GM21619 (cell line): ENCODE measurements around the gene ATP6V1A.

Experiments
- ATAC-seq: cut with Tn5 transposase; IDR thresholded peaks from one replicate; pipeline ENCODE4 v1.9.1; 2021; ENCODE audit not compliant: unreplicated experiment

Gene ATP6V1A

DNA sequence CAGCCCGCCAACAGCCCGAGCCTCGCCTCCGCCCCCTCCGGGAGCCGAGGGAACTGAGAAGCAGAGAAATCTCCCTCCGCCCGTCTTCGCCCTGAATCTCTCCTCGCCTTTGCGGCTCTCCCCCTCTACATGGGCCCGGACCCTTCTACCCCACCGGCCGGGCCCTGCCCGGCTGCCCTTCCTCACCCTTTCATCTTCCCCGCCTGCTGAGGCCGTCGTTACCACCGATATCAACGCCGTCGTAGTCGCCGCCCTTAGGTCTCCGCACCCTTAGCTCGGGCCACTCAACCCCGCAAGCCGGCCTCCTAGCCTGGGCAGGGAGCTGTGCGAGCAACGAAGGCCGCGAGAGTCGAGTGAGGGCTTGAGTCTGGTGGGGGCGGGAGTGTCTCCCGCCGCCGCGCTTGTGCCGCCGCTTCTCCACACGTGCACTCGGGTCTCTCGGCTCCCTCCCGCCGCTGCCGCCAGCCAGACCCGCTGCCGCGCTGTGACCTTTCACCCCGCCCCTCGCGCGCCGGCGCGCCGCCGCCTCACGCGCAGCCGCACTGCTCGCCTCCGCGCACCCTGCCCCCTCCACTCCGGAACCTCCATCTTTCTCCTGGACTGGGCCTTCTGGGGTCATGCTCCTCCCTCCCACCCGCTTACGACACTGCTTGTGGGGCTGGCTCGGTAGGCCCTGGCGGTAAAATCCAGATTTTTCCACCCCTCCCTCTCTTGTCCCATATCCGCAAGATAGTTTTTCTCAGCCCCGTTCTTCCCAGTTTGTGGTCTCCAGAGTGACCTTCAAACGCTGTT, 883 bp upstream of the ATP6V1A start, which contains the start of gene NAA50:
TSS of gene NAA50 (minus strand) at position 494 of the 792 bp plus-strand sequence. CDS start at position 194, 300 bp downstream.
- ATAC-seq = peak; percentile 34

DNA sequence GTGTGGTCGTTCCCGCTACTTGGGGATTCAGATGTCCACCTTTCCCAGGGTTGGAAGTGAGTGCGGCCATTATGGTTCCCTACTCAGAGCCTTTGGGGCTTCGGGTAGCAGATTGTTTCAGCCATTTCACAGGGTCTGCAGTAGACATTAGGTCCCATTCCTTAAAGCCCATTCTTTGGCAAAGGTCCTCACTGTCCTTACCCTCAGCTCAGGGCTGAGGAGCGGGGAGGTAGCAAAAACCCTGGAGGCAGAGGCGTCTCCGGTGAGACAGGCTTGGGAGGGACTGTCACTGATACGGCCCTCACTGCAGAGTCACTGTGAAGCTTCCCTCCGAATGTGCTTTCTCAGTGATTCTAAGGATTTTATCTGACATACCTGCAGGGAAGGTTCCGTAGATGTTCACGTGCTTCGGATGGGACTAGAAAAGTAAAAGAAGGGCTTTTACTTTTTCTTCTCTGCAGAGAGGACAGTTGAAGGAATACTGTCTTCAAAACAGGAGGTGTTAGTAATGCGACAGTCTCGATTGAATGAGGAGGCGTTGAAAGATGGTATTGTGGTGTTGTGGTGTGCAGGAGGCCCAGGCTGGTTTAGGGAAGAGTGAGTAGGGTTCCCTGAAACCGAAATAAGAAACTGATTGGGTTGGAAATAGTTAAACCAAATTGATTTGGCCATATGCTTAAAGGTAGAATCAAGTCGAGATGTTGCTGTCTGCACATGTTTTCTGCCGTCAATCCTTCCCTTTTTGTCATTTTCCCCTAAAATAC, 630 bp downstream of the ATP6V1A start:
- peak; percentile 19 for ATAC-seq

DNA sequence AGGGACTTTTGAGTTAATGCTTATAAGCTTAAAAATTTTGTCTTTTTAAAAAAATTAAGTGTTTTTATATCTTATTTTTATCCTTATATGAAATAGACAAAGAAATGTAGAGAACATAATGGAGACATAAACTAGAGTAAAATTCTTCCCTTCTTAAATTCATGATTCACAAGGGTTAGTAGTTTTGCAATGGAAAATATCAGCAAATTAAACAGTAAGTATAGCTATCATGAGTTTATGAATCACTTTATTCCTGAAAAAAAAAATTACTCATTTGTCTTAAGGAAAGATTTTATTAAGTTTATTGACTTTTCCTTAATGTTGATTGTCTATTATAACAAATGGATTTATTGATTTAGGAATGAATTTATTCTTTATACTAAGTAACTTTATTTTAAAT, 4.3 kb downstream of the ATP6V1A start:
- ATAC-seq = no peak

DNA sequence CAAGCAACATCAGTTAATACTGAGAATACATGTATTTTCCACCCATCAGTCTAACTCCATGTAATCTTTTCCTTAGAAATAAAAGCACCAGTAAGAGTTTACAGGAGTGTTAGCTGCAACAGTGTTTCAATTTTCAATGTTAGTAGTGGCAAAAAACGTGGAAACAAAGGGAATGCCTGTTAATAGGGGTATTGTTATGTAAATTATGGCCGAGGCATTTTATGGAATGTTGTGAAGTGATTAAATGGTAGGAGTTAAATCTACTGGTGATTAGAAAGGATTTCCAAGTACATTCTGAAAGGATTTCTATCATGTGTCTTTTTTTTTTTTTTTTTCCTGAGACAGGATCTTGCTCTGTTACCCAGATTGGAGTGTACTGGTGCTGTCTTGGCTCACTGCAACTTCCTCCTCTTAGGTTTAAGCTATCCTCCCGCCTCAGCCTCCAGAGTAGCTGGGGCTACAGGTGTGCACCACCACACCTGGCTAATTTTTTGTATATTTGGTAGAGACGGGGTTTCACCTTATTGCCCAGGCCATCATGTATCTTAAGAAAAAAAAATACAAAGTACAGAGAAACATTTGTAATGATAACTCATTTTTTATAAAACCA, 6.6 kb downstream of the ATP6V1A start:
- ATAC-seq = no peak

DNA sequence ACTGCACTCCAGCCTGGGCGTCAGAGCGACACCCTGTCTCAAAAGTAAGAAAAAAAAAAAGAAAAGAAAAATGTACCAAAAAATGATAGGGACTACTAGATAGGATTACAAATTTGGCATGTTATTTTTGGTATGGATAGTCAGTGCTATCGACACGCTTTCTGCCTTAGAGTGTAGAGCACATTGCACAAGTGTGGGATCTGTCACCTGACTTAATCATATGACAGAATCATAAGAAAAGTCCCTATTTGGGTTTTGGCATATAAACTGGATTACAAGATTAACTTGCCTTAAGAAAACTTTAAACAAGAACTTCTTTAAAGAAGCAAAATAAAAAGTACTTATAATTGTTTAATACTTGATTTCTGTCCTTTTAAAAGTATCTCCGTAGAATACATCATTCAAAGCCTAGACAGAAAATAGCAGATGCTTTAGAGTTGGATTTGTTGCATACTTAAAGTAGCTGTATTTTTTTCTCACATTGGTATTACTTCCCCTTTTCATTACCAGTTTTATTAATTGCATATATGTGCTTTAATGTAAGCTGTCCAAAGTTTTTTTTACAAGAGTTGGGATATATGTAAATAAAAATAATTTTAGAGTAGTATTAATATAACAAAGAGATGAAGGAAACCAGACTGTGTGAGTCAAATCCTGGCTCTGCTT, 7.8 kb downstream of the ATP6V1A start:
- ATAC-seq = no peak

DNA sequence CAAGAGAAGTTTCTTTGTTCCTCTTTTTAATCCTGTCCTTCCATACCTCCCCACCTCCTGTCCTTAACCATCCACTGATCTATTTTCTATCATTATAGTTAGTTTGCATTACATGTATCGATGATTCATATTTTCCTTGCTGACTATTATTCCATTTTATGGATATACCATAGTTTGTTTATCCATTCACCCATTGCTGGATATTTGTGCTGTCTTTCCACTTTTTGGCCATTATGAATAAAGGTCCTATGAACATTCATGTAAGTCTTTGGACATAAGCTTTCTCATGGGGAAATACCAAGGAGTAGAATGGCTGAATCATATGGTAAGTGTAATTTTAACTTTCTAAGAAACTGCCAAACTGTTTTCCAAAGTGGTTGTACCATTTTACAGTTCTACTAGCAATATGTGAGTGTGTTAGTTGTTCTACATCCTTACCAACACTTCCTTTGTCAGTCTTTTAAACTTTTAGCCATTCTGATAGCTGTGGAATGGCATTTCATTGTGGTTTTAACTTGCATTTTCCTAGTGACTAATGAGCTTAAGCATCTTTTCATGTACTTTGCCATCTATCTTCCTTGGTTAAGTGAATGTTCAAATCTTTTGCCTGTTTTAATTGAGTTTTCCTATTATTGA, 11.7 kb downstream of the ATP6V1A start:
- no peak for ATAC-seq

DNA sequence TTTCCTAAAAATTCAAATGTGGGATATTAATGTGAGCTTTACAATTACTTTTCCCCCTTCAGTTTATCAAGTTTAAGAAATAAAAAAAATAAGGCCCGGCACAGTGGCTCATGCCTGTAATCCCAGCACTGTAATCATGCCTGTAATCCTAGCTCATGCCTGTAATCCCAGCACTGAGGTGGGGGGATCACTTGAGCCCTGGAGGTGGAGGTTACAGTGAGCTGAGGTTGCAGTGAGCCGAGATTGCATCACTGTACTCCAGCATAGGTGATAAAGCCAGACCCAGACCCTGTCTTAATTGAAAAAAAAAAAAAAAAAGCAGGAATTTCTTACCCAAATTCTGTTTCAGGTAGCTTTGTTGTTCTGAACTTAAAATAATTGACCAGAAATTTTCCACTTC, 17.9 kb downstream of the ATP6V1A start:
- ATAC-seq = no peak

DNA sequence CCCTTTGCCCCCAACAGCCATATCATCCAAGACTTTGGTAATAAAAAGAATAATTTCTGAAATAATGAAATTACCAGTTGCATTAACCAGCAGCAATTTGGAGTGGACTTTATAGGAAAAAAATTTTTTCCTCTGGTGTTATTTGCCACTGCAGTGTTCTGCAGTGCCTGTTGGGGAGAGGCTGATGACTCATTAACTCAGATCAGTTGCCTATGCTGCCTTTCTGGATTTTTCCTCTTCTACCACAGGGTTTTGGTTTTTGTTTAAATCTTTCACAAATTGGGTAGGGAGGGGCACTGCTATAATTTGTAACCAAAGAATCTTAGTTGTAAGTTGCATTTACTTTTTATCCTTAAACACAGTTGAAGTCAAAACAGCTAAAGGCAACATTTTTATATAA, 22.7 kb downstream of the ATP6V1A start:
- ATAC-seq = peak; percentile 75

DNA sequence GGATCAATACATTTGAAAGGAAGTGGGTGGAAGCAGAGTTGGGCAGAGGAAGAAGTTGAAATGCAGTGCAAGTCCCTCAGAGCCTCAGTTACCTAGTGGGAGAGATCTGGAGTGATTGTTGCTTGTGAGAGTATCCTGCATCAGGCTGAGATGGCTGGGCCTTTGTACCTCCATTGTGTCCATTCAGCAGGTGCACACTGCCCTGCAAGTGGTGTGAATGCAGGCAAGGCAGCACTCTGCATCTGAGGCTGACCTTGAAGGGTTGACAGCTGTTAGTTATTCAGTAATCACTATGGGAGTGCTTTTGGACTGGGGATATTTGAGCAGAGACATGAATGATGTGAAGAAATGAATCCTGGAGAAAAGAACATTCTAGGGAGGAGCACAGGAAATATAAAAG, 25.2 kb downstream of the ATP6V1A start:
- no peak for ATAC-seq

DNA sequence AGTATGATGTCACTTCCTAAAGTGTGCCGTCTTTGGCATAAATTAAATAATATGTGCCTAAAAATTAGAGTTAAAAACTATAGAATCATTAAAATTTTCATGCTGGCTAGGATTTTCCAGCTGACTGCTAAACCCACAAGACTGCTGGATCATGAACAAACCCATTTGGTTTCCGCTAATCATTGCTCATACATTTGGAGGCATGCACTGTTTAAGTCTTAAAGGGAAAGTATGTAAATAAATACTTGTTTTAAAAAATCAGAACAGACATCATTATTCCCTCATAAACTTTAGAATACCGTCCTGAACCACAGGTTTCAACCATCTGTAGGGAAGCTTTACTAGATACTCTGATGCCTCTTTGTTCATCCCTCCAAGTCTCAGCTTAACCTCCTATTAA, 26.5 kb downstream of the ATP6V1A start:
- no peak for ATAC-seq

DNA sequence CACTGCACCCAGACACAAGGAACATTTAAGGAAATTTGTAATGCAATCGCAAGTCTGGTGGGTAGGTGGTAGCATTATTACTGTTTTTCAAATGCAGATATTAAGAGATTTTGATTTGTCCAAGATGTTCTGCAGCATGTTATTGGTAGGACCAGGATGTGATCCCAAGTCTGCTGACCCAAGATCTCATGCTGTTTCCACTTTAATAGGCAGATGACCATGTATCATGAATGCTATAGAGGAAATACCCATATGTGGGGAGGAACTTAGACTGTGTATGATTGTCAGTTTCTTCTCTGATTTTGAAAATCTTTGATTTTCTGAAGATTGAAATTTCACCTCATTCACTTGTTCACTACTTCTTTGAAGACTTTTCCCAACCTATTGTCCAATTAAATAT, 28.7 kb downstream of the ATP6V1A start:
- ATAC-seq = no peak

DNA sequence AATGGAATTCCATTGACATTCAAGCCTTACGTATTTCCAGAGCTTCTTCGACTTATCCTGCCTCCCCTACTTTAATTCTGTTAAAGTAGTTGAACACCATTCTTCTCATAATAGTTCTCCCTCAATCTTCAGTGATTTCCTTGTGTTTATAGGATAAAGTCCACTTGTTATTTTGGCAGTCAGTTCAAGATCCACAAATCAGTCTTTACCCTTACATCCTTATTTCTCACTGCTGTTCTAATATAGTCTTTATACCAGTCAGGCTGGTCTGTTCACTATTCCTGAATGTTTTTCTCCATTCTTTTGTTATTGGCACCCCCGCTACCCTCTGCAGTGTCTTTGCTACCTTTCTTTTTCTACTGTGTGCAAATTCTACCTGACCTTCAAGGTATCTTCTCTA, 29.7 kb downstream of the ATP6V1A start:
- ATAC-seq = no peak

DNA sequence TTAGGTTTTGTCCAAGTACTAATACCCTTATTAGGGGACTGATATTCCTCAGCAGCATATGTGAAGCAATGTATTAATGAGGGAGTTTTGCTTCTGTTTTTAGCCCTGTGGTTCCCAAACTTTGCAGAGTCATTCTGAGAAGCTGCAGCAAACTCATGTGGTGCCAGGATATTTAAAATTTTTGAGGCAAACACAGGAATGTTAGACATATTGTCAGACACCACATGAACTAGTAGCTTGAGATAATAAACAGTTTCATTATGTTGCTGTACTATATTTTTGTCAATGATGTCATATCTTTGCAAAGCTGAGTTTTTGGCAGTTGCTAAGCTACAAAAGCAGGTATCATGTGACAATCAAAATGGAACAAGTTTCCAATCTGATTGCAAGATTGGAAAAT, 36.6 kb downstream of the ATP6V1A start:
- peak; percentile 57 for ATAC-seq

DNA sequence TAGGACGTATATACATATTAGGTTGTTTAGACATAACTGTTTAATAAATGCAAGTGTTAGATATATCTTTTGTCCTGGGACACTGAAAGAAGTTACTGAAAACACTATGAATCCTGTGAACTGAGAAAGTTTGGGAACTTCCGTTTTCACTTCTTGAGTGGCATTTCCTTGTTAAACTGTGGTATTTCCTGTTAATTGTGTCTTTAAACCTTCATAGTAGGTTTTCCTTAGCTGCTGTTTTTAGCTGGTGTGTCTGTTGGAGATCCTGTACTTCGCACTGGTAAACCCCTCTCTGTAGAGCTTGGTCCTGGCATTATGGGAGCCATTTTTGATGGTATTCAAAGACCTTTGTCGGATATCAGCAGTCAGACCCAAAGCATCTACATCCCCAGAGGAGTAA, 37.1 kb downstream of the ATP6V1A start:
- no peak for ATAC-seq

DNA sequence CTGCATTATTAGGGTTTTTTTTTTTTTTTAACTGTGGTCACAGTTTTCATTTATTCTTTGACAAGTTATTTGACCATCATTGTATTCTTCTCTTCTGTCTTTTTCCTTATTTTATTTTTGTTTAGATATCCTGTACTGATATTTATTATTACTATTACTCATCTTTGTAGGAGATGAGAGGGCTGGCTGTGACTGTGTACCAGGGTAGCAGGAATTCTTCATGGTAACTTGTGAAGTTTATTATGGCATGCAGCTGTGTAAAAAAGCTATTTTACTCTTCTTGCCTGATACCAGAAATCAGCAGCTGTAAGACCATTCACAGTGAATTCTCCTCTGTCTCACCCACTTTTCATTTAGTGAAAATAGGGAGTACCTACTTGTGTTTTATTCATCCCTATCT, 44.5 kb downstream of the ATP6V1A start:
- no peak for ATAC-seq

DNA sequence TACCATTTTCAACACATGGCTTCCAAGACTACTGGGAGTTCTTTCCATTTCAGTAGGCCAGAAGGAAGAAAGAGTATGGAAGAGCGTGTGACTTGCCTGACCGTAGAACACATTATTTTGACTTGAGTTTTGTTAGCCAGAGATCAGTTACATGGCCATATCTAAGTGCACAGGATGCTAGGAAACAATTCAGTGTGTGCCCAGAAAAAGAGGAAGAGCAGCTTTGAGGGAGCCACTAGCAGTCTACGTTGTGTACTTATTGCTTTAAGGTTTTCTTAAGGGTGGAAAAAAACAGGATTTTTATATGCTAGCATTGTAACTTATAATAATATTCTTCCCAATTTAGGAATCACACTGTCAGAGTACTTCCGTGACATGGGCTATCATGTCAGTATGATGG, 47.7 kb downstream of the ATP6V1A start:
- ATAC-seq = no peak

DNA sequence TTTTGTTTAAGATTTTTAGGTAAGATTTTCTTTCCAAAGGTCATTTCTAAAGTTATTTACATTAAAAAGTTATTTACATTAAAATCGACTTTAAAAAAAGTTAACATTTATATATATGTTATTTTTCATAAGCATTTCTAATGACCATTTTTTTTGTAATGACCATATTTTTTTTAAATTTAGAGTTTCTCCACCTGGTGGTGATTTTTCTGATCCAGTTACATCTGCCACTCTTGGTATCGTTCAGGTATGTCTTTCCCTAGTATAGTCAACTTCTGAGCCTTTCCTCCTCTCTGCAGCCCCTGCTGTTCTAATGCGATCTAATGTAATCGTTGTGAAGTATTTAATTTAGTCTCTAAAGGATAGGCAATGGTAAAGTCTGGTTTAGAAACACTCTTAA, 48.9 kb downstream of the ATP6V1A start:
- ATAC-seq = no peak

DNA sequence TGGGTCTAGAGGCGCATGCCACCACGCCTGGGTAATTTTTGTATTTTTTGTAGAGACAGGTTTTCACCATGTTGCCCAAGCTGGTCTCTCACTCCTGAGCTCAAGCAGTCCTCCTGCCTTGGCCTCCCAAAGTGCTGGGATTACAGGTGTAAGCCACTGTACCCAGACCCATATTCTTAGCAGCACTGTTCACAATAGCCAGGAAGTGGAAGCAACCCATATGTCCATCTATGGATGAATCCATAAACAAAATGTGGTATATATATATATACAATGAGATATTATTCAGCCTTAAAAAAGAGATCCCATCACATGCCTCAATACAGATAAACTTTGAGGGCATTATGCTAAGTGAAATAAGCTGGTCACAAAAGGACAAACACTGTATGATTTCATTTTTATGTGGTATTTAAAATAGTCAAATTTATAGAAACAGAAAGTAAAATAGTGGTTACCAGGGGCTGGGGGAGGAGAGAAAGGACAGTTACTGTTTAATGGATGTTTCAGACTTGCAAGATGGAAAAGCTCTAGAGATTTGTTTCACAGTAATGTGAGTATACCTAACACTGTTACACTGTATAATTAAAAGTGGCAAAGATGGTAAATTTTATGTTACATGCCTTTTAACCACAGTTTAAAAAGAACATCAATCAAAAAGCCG, 56.1 kb downstream of the ATP6V1A start:
- ATAC-seq = peak; percentile 79

DNA sequence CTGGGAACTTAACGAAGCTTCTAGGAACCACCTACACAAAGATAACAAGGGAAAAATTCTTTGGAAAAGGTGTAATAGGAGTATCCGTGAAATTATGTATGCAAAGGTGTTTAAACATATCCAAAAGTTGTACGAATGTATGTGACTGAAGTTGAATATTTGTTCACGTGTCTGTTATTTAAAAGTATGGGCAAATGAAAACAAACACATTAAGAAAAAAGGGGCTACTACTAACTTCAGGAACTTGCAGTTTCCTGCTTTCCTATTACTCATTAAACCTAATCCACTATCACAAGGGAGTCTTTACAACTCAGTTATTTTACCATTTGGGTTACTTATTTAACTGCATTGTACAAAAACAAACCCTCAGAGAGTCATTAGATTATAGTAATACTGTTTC, 57.8 kb downstream of the ATP6V1A start:
- no peak for ATAC-seq

DNA sequence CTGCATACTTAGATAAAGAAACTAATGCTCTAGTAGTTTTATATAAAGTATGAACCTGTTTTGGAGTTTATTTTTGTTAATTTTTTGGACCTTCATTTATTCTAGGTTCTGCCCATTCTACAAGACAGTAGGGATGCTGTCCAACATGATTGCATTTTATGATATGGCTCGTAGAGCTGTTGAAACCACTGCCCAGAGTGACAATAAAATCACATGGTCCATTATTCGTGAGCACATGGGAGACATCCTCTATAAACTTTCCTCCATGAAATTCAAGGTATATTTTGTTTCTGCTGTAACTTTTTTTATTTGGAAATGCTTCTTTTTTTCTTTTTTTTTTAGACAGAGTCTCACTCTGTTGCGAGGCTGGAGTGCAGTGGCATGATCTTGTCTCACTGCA, 58.4 kb downstream of the ATP6V1A start:
- no peak for ATAC-seq
